H1 (cell line): ENCODE results near the gene TARS3. TPM values are rescaled to one million over a fixed set of nuclear protein-coding genes. Genes with fewer than 3 reads are reported as not detected.
A peak's percentile ranks its signal among the peaks of the same experiment; 100 is the strongest.

ENCODE experiments used
- CTCF ChIA-PET: fragments of 300-600 bp; sonication (Branson Sonifier 250); formaldehyde crosslinking; loops from one replicate; lab custom pipeline; 2021; ENCODE audit not compliant: partially characterized antibody; lab: Charles Lee
- POLR2A ChIA-PET: fragments of 300-600 bp; sonication (Branson Sonifier 250); formaldehyde crosslinking; loops from one replicate; lab custom pipeline; 2021; ENCODE audit warnings: inconsistent platforms; ENCODE audit not compliant: partially characterized antibody; lab: Charles Lee
- DNase-seq, 2 experiments: peaks; one replicate each; pipeline versions ENCODE4 v3.0.0 to v3.0.0-alpha.2; 2010 to 2022; ENCODE audit warnings: low spot score in 2 of 2, low read depth in 1 of 2, mixed read lengths in 1 of 2
- FAIRE-seq: peaks from 2 replicates; lab custom pipeline; 2011; peaks lifted over from hg19 to GRCh38; lab: Jason Lieb, UNC
- H2AFZ ChIP-seq: 2 replicates; pipeline ENCODE4 v1.8.1; 2012; ENCODE audit warnings: low read length, inconsistent platforms
- H2AK5ac ChIP-seq: 2 replicates; pipeline ENCODE4 v1.6.1; 2013; ENCODE audit warnings: low read depth, low read length
- H2BK120ac ChIP-seq: replicated peaks from 2 replicates; pipeline ENCODE3; 2013; ENCODE audit warnings: low read depth, low read length, inconsistent platforms
- H2BK12ac ChIP-seq: 2 replicates; pipeline ENCODE4 v1.6.1; 2013; ENCODE audit warnings: low read depth, low read length
- H2BK15ac ChIP-seq: 2 replicates; pipeline ENCODE4 v1.6.1; 2013; ENCODE audit warnings: low read length
- H2BK20ac ChIP-seq: 2 replicates; pipeline ENCODE4 v1.6.1; 2013; ENCODE audit warnings: low read length
- H2BK5ac ChIP-seq: 2 replicates; pipeline ENCODE4 v1.6.1; 2013; ENCODE audit warnings: low read depth, low read length
- H3K14ac ChIP-seq: 2 replicates; pipeline ENCODE4 v1.6.1; 2013; ENCODE audit warnings: inconsistent platforms; ENCODE audit not compliant: insufficient read length
- H3K18ac ChIP-seq: 2 replicates; pipeline ENCODE4 v1.6.1; 2013; ENCODE audit warnings: low read length; ENCODE audit errors: extremely low read depth
- H3K23ac ChIP-seq: 2 replicates; pipeline ENCODE4 v1.6.1; 2013; ENCODE audit warnings: inconsistent platforms; ENCODE audit not compliant: insufficient read length
- H3K23me2 ChIP-seq: 2 replicates; pipeline ENCODE4 v1.6.1; 2013; ENCODE audit warnings: low read depth, low read length
- H3K27ac ChIP-seq: 2 replicates; pipeline ENCODE4 v1.6.1; 2011; ENCODE audit warnings: low read depth, low read length, inconsistent platforms
- H3K27me3 ChIP-seq, 4 experiments: replicated peaks in 1 of 4; 1 replicate in 1 of 4; 2 replicates in 3 of 4; pipeline versions ENCODE4 v1.6.1 to v1.8.1; 2011 to 2013; ENCODE audit warnings: low read length in 3 of 4, mild to moderate bottlenecking in 3 of 4, inconsistent platforms in 2 of 4, mixed read lengths in 2 of 4, moderate library complexity in 1 of 4; ENCODE audit not compliant: control insufficient read depth in 3 of 4, insufficient read depth in 3 of 4; ENCODE audit errors: extremely low read depth in 1 of 4
- H3K36me3 ChIP-seq, 4 experiments: 2 replicates each; pipeline versions ENCODE4 v1.6.1 to v1.8.1; 2011 to 2013; ENCODE audit warnings: mild to moderate bottlenecking in 4 of 4, low read length in 3 of 4, moderate library complexity in 2 of 4, control low read depth in 1 of 4, inconsistent platforms in 1 of 4; ENCODE audit not compliant: insufficient read depth in 4 of 4, control insufficient read depth in 2 of 4
- H3K4ac ChIP-seq: replicated peaks from 2 replicates; pipeline ENCODE3; 2013; ENCODE audit warnings: low read length, low read depth, mixed read lengths, inconsistent platforms; ENCODE audit not compliant: insufficient read length
- H3K4me1 ChIP-seq, 4 experiments: replicated peaks in 1 of 4; 1 replicate in 1 of 4; 2 replicates in 3 of 4; pipeline versions ENCODE4 v1.6.1 to v1.8.1; 2011 to 2013; ENCODE audit warnings: low read length in 3 of 4, inconsistent platforms in 2 of 4, mixed read lengths in 1 of 4; ENCODE audit not compliant: insufficient read depth in 4 of 4, control insufficient read depth in 3 of 4
- H3K4me2 ChIP-seq, 2 experiments: 2 replicates each; pipeline versions ENCODE4 v1.6.1 to v1.8.1; 2011 to 2013; ENCODE audit warnings: low read depth in 2 of 2, low read length in 2 of 2, control low read depth in 1 of 2, inconsistent platforms in 1 of 2, mild to moderate bottlenecking in 1 of 2; ENCODE audit not compliant: insufficient read depth in 1 of 2
- H3K4me3 ChIP-seq, 4 experiments: fragments of 200-600, 300-600 bp in 1 of 4; sonication (generic), shearing (Covaris generic), sonication (Bioruptor Twin) in 1 of 4; 2 replicates each; pipeline versions ENCODE4 v1.5.1 to v1.8.1; 2011 to 2016; ENCODE audit warnings: low read length in 4 of 4, low read depth in 3 of 4, control low read depth in 2 of 4, inconsistent platforms in 2 of 4, mild to moderate bottlenecking in 2 of 4, mixed read lengths in 1 of 4, moderate library complexity in 1 of 4; ENCODE audit not compliant: insufficient read depth in 2 of 4; ENCODE audit errors: extremely low read depth in 1 of 4
- H3K56ac ChIP-seq: replicated peaks from 2 replicates; pipeline ENCODE3; 2013; ENCODE audit warnings: low read depth, mild to moderate bottlenecking, mixed read lengths, low read length, inconsistent platforms; ENCODE audit not compliant: insufficient read length
- H3K79me1 ChIP-seq: 2 replicates; pipeline ENCODE4 v1.6.1; 2013; ENCODE audit warnings: low read depth, low read length, control low read depth
- H3K79me2 ChIP-seq, 2 experiments: 2 replicates each; pipeline versions ENCODE4 v1.6.1 to v1.8.1; 2012 to 2013; ENCODE audit warnings: low read length in 2 of 2, mild to moderate bottlenecking in 2 of 2, inconsistent platforms in 1 of 2; ENCODE audit not compliant: insufficient read depth in 2 of 2, control insufficient read depth in 1 of 2
- H3K9ac ChIP-seq, 4 experiments: replicated peaks in 1 of 4; 1 replicate in 1 of 4; 2 replicates in 3 of 4; pipeline versions ENCODE4 v1.6.1 to v1.8.1; 2011 to 2013; ENCODE audit warnings: low read depth in 3 of 4, low read length in 3 of 4, control low read depth in 2 of 4, mild to moderate bottlenecking in 2 of 4, moderate library complexity in 2 of 4, inconsistent platforms in 1 of 4; ENCODE audit errors: extremely low read depth in 1 of 4
- H3K9me3 ChIP-seq, 2 experiments: 2 replicates each; pipeline versions ENCODE4 v1.6.1 to v1.8.1; 2012 to 2013; ENCODE audit warnings: mild to moderate bottlenecking in 2 of 2, moderate library complexity in 2 of 2, control low read depth in 1 of 2, inconsistent platforms in 1 of 2, low read depth in 1 of 2, low read length in 1 of 2, mixed read lengths in 1 of 2; ENCODE audit not compliant: insufficient read depth in 2 of 2
- H4K20me1 ChIP-seq, 2 experiments: replicated peaks in 1 of 2; 2 replicates each; pipeline versions ENCODE3 to v1.8.1; 2011 to 2013; ENCODE audit warnings: inconsistent platforms in 2 of 2, low read length in 2 of 2, mild to moderate bottlenecking in 1 of 2; ENCODE audit not compliant: insufficient read depth in 2 of 2, control insufficient read depth in 1 of 2
- H4K5ac ChIP-seq: 2 replicates; pipeline ENCODE4 v1.6.1; 2013; ENCODE audit warnings: low read length, low read depth, mixed read lengths, inconsistent platforms; ENCODE audit not compliant: insufficient read length
- H4K8ac ChIP-seq: 2 replicates; pipeline ENCODE4 v1.8.0; 2013; ENCODE audit warnings: mild to moderate bottlenecking, moderate library complexity, low read length, inconsistent platforms; ENCODE audit not compliant: insufficient read depth; ENCODE audit errors: extremely low read depth
- H4K91ac ChIP-seq: replicated peaks from 2 replicates; pipeline ENCODE3; 2013; ENCODE audit warnings: low read length, mixed read lengths, inconsistent platforms; ENCODE audit not compliant: insufficient read length
- WGBS, 2 experiments: shearing (Covaris generic) in 1 of 2; methylation state at CpG; one replicate each; pipeline versions ENCODE4 v1.1.6 to v1.1.7; 2013 to 2015; ENCODE audit warnings: low lambda C conversion rate in 2 of 2, mixed read lengths in 2 of 2, inconsistent platforms in 1 of 2, low coverage in 1 of 2, missing lambda C conversion rate in 1 of 2; ENCODE audit not compliant: insufficient replicate concordance in 2 of 2, insufficient coverage in 1 of 2, insufficient read length in 1 of 2; ENCODE audit errors: extremely low coverage in 1 of 2, missing lambda C conversion rate in 1 of 2; 5-methylcytosine and 5-hydroxymethylcytosine counted together
- polyA plus RNA-seq, 7 experiments: library from polyadenylated mRNA; depleted of rRNA in 3 of 7; stranded (reverse) in 5 of 7; unstranded in 2 of 7; fragments of >200 nt in 5 of 7; fragments of 200-250 nt in 2 of 7; gene quantifications; 1 replicate in 5 of 7; 2 replicates in 1 of 7; 4 replicates in 1 of 7; pipeline versions ENCODE4 v1.2.1 to v1.2.3, GENCODE V29; 2011 to 2013; ENCODE audit warnings: missing spikeins in 2 of 7, mixed read lengths in 2 of 7
- total RNA-seq: library from RNA; stranded (reverse); fragmentation: NEBNext Ultra II Directional; extraction: Animal tissue kit (Norgen Biotek cat#: 25700); gene quantifications from 2 replicates; pipeline ENCODE4 v1.2.1, GENCODE V29; 2021

TARS3 gene
- total and polyA plus RNA-seq, 2 of the 8 experiments (the other 6 are each of a cell fraction or from before 2014, with no cell fraction given) = 2.1 to 13.9 TPM

GRCh38 chr15:101618851-101619614 is 105.2 kb downstream of the TARS3 start:
- peaks cover 2% of the 10 kb centered on the region in 2 experiments; a peak in 2 of 4 replicates for H3K9me3 ChIP-seq
- no peak overlapping the region for H2BK5ac ChIP-seq
- H4K5ac ChIP-seq = no peak overlapping the region
- ChIA-PET POLR2A (interaction anchor here (1.4 kb wide), 1 partner anchor 18 kb away, joined by 3 read pairs; no protein-coding TSS in a partner anchor), CTCF (interaction anchor here (1.7 to 6.5 kb wide), 2 partner anchors 20 to 115 kb away, joined by 7 to 70 read pairs; no protein-coding TSS in a partner anchor)
- FAIRE-seq (no peak), DNase-seq (no peak)
- 82% methylated on average over 13 of the region's 13 CpGs; no CpG with 5 or more reads in 1 of the 2 experiments for WGBS, 2 experiments
- H3K4ac ChIP-seq = no peak overlapping the region
- no peak overlapping the region for H3K9ac ChIP-seq
- no peak overlapping the region for H3K23ac ChIP-seq
- H3K36me3 ChIP-seq = no peaks in the 10 kb centered on the region; a peak in 1 of 8 replicates
- H3K4me3 ChIP-seq = no peak overlapping the region
- no peak overlapping the region for H3K18ac ChIP-seq
- H4K20me1 ChIP-seq = no peaks in the 10 kb centered on the region
- no peak overlapping the region for H2BK120ac ChIP-seq
- no peak overlapping the region for H4K8ac ChIP-seq
- H3K4me2 ChIP-seq = no peak overlapping the region
- H2BK12ac ChIP-seq = no peak overlapping the region
- no peak overlapping the region for H2BK15ac ChIP-seq
- H2BK20ac ChIP-seq = no peak overlapping the region
- H3K4me1 ChIP-seq = peaks cover 5 to 16% (median 11%) of the 10 kb centered on the region in 4 experiments
- H4K91ac ChIP-seq = no peak overlapping the region
- H3K27ac ChIP-seq = no peak overlapping the region
- H2AK5ac ChIP-seq = no peak overlapping the region
- H3K23me2 ChIP-seq = no peaks in the 10 kb centered on the region
- H3K79me1 ChIP-seq = no peaks in the 10 kb centered on the region
- no peaks in the 10 kb centered on the region for H3K79me2 ChIP-seq
- no peak overlapping the region for H3K56ac ChIP-seq
- H3K14ac ChIP-seq = no peak overlapping the region
- peaks cover 0 to 2% (median 0%) of the 10 kb centered on the region in 4 experiments; a peak in 3 of 7 replicates for H3K27me3 ChIP-seq
- 0 out of 2 replicates have a peak overlapping the region, but pooled peaks have one; percentile 33 for H2AFZ ChIP-seq
